GM18526 (cell line): Measurements from ENCODE around the gene SCEL.

Experiments
- POLR2A ChIP-seq: IDR thresholded peaks from 3 replicates; pipeline ENCODE4 v1.6.1; 2011; ENCODE audit not compliant: insufficient read length; ENCODE audit errors: extremely low read depth

SCEL gene

DNA sequence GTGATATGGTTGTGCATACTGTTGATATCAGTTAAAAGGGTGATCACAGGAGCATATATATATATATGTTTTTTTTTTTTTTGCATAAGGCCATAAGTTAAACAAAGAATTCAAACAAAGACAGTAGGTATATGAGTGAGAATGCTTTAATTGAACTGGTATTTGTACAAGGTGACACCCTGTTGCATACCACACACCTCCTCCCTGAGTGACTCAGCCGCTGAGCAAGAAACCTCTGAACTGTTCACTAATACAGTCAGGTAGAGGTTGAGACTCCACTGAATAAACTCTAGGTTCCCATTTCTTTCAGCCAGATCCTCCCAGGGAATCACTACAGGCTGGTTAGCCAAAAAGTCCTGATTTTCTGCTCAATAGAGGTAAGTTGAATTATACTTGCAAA lies at the start of gene SCEL:
SCEL (plus strand) TSS at position 259 of the 400 bp plus-strand sequence. CDS start 20,170 bp downstream, outside the sequence.
- no peak for TF ChIP-seq POLR2A

DNA sequence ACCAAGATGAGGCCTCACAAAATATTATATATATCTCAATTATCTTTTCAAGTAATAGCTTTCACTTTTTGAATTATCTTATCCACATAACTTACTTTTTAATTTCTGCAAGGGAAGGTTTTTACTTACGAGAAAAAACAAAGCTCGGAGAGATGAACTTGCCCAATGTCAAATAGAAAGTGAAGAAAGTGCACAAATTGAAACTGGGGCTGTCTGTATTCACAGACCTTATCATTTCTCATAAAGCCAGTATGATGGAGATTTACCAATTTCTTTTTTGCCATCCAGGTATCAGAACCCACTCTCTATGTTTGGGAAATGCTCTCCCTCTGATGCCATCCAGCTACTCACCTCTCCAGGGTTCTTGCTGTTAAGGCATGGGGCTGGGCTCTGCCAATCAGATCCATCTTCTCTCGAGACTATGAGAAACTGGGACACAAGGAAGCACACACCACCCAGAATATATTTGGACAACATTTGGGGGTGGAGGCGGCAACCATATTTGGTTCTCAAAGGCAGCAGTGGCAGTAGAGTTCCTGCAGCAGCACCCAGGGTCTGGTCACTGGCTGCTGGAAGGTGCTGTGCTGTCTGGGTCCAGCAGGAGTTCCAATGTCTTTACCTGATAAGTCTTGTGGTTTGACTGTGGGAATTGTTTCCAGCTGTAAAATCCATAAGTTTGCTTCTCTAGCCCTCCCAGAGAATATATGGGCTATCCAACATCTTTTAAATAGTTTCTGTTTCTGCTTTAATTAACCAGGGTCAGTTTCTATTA lies 45.8 kb upstream of the SCEL start:
- no peak for TF ChIP-seq POLR2A

- no peak for TF ChIP-seq POLR2A
Observed at GRCh38 chr13:77492982-77493381, 42.5 kb upstream of the SCEL start.

GRCh38 chr13:77494226-77494625 lies 41.3 kb upstream of the SCEL start:
- TF ChIP-seq POLR2A: no peak

GRCh38 chr13:77497350-77497749 lies 38.2 kb upstream of the SCEL start:
- TF ChIP-seq POLR2A: no peak

DNA sequence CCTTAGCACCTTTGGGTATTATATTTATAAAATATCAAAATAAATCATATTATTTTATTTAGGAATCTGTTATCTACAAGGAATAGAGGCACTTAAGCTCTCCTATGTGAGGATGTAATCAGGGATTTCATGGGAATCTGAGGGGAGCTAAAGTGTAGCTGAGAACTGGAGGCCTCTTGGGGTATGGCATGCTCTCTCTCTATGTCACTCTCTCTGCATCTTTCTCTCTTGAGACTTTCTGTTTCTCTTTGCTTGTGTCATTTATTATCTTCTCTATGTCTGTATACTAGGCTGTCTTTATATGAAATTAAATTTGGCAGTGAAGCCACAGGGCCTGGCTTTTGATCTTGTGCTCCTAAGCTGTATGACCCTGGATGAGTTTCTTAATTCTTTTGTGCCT lies 37.7 kb upstream of the SCEL start:
- TF ChIP-seq POLR2A: no peak

GRCh38 chr13:77502104-77502720 lies 33.3 kb upstream of the SCEL start:
- TF ChIP-seq POLR2A: no peak

DNA sequence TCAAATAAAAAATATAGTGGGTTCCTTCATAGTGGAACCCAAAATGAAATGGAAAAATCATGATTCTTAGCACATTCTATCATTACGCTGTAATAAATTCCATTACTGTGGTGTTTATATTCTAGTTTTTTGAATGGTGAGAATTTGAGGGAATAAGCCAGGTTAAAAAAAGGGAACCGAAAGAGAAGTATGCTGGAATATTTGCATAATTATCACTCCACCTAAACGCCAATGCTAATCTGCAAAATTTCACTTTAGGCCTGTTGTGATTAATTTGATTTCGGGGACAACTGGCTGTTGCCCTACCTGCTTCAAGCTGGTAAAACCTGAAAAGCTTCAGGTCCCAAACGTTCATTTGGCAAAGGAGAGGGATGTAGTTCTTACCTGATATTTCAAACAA lies 32.1 kb upstream of the SCEL start:
- TF ChIP-seq POLR2A: no peak

- no peak for TF ChIP-seq POLR2A
Observed at GRCh38 chr13:77506874-77507273, 28.6 kb upstream of the SCEL start.

- no peak for TF ChIP-seq POLR2A
Observed at GRCh38 chr13:77507931-77508776, 27.4 kb upstream of the SCEL start.

- no peak for TF ChIP-seq POLR2A
Observed at GRCh38 chr13:77508959-77509620, 26.4 kb upstream of the SCEL start.

DNA sequence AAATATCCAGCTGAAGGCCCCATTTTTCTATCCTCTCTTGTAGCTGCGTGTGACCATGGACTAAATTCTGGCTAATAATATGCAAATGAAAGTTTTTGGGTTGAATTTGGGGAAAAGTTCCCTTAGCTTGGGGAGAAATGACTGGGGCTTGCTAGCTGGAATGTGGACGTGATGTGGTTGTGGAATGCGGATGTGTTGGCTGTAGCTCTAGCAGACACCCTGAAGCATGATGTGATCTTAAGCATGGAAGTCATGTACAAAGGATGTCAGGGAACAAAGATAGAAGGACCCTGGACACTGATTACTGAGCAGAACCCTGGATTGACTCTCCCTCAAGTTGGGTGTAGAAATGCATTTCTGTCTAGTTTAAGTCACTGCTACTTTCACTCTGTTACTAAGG lies 25.4 kb upstream of the SCEL start:
- TF ChIP-seq POLR2A: no peak

GRCh38 chr13:77511552-77511951 lies 24.0 kb upstream of the SCEL start:
- no peak for TF ChIP-seq POLR2A

DNA sequence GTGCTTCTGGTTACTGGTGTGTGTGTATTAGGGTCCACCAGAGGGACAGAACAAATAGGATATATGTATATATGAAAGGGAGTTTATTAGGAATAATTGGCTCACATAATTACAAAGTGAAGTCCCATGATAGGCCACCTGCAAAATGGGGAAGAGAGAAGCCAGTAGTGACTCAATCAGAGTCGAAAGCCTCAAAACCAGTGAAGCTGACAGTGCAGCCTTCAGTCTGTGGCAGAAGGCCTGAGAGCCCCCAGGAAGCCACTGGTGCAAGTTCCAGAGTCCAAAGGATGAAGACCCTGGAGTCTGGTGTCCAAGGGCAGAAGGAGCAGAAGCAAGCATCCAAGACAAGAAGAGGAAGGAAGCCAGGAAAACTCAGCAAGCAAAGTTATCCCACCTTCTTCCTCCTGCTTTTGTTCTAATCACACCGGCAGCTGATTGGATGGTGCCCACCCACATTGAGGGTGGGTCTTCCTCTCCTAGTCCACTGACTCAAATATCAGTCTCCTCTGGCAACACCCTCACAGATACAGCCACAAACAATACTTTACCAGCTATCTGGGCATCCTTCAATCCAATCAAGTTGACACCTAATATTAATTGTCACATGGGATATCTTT lies 21.7 kb upstream of the SCEL start:
- TF ChIP-seq POLR2A: no peak

- no peak for TF ChIP-seq POLR2A
Observed at GRCh38 chr13:77514336-77514726, 21.2 kb upstream of the SCEL start.
